Cardiac muscle cell (in vitro differentiated cells and primary cell): Measurements from ENCODE around the gene PRRG3. TPM values are rescaled to one million over a fixed set of nuclear protein-coding genes. Genes with fewer than 3 reads are reported as not detected.

Source experiments
- DNase-seq, 2 donors: peaks; one replicate each; pipeline versions ENCODE4 v3.0.0 to v3.0.0-alpha.2; 2010 to 2017; ENCODE audit warnings: low read depth in 1 of 2, low spot score in 1 of 2
- H3K27ac ChIP-seq: fragments of 200-600 bp; sonication (generic); 2 replicates; pipeline ENCODE4 v1.5.1; 2016
- H3K27me3 ChIP-seq: fragments of 200-600 bp; sonication (generic); 2 replicates; pipeline ENCODE4 v1.6.0; 2016; ENCODE audit warnings: control low read depth
- H3K36me3 ChIP-seq: fragments of 200-600 bp; sonication (generic); 2 replicates; pipeline ENCODE4 v1.5.1; 2016; ENCODE audit warnings: control low read depth
- H3K4me1 ChIP-seq: fragments of 200-600 bp; sonication (generic); 2 replicates; pipeline ENCODE4 v1.8.1; 2017; ENCODE audit warnings: low read depth, mild to moderate bottlenecking, mixed run types
- H3K4me3 ChIP-seq: fragments of 200-600 bp; sonication (generic); 2 replicates; pipeline ENCODE4 v1.5.1; 2016; ENCODE audit warnings: mild to moderate bottlenecking
- H3K9me3 ChIP-seq: fragments of 200-600 bp; sonication (generic); 2 replicates; pipeline ENCODE4 v1.5.1; 2017; ENCODE audit warnings: low read depth, mild to moderate bottlenecking, control low read depth
- polyA plus RNA-seq: library from polyadenylated mRNA; unstranded; fragments of >200 nt; fragmentation: Nextera tagmentation; extraction: Ambion mirVana; gene quantifications from 2 replicates; pipeline ENCODE4 v1.2.1, GENCODE V29; 2016
- total RNA-seq: library from RNA; depleted of rRNA; stranded (reverse); fragments of >200 nt; gene quantifications from 2 replicates; pipeline ENCODE4 v1.2.3, GENCODE V29; 2016
- TF ChIP-seq, protein P1 (sequence below): IDR thresholded peaks from 2 replicates; pipeline ENCODE4 v1.5.1; 2012; ENCODE audit warnings: low read depth, mild to moderate bottlenecking, low read length

Gene PRRG3
- total and polyA plus RNA-seq, 2 experiments from 2014 or later: 5.6 to 10.6 TPM

DNA sequence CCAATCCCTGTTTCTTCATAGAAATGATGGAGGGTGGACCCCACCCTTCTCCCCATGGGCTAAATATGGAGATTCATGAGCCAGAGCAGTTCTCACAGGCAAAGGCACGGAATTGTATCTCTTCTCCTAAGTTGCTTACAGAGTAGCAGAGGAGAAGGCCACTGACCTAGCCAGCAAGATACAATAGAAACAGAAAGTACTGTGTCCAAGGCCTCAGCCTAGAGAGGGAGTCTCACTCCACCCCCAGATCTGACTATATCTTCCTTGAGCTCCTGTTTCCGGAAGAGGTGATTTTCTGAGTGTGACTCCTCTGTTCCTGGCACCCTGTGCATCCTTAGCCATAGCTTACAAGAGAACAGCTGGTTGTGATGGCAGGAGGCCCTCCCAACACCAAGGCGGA is 20.5 kb downstream of the PRRG3 start, which contains the start of gene FATE1:
FATE1 (plus strand) TSS at position 284 of the 400 bp plus-strand sequence; CDS start at position 369, 85 bp downstream.
- H3K36me3 ChIP-seq: no peaks in the 10 kb centered on the region
- no peak within 1 kb of the TSS for H3K4me3 ChIP-seq
- H3K27me3 ChIP-seq: no peaks in the 10 kb centered on the region
- H3K4me1 ChIP-seq: no peaks in the 10 kb centered on the region
- DNase-seq: no peak
- no peak within 1 kb of the TSS for H3K27ac ChIP-seq
- TF ChIP-seq, protein P1, sequence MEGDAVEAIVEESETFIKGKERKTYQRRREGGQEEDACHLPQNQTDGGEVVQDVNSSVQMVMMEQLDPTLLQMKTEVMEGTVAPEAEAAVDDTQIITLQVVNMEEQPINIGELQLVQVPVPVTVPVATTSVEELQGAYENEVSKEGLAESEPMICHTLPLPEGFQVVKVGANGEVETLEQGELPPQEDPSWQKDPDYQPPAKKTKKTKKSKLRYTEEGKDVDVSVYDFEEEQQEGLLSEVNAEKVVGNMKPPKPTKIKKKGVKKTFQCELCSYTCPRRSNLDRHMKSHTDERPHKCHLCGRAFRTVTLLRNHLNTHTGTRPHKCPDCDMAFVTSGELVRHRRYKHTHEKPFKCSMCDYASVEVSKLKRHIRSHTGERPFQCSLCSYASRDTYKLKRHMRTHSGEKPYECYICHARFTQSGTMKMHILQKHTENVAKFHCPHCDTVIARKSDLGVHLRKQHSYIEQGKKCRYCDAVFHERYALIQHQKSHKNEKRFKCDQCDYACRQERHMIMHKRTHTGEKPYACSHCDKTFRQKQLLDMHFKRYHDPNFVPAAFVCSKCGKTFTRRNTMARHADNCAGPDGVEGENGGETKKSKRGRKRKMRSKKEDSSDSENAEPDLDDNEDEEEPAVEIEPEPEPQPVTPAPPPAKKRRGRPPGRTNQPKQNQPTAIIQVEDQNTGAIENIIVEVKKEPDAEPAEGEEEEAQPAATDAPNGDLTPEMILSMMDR: no peak
- H3K9me3 ChIP-seq: no peaks in the 10 kb centered on the region

DNA sequence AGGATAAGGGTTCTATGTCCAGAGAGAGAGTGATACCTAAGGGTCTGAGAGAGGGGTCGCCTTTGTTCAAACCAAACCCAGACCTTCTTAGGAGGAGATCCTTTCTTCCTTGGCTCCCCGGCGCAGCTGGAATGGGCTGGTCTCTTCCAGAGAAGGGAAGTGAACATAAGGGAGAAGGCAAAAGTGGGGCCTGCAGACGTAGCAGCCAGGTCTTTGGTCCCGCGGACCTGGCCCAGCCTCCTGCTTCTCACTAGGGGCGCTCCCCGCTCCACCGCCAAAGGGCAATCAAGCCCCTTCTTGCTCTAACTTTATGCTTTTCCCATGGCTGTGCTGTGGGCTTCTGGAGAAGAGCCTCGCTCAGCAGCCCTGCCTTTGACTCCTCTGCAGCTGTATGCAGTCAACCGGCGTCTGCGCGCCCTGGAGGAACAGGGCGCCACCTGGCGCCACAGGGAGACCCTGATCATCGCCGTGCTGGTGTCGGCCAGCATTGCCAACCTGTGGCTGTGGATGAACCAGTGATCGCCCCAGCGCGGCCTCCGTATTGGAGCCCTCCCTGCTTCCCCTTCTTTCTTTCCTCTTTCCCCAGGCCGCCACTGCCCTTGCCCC is 27.1 kb downstream of the PRRG3 start:
- TF ChIP-seq, protein P1: peak; percentile 46
- no peaks in the 10 kb centered on the region for H3K27me3 ChIP-seq
- H3K4me1 ChIP-seq: no peaks in the 10 kb centered on the region
- H3K9me3 ChIP-seq: no peaks in the 10 kb centered on the region
- H3K27ac ChIP-seq: no peak overlapping the region
- H3K36me3 ChIP-seq: no peaks in the 10 kb centered on the region
- H3K4me3 ChIP-seq: no peak overlapping the region
- DNase-seq: peak; percentile 34 to 73

- no peaks in the 10 kb centered on the region for H3K4me1 ChIP-seq
- TF ChIP-seq, protein P1: no peak
- H3K27me3 ChIP-seq: no peaks in the 10 kb centered on the region
- H3K4me3 ChIP-seq: no peak overlapping the region
- no peak for DNase-seq
- no peak overlapping the region for H3K27ac ChIP-seq
- H3K9me3 ChIP-seq: no peaks in the 10 kb centered on the region
- no peaks in the 10 kb centered on the region for H3K36me3 ChIP-seq
These were observed 28.0 kb downstream of the PRRG3 start for GRCh38 chrX:151723156-151723760.

- H3K27ac ChIP-seq: no peak overlapping the region
- no peaks in the 10 kb centered on the region for H3K27me3 ChIP-seq
- H3K9me3 ChIP-seq: no peaks in the 10 kb centered on the region
- no peaks in the 10 kb centered on the region for H3K36me3 ChIP-seq
- H3K4me1 ChIP-seq: no peaks in the 10 kb centered on the region
- no peak overlapping the region for H3K4me3 ChIP-seq
- TF ChIP-seq, protein P1: no peak
- no peak for DNase-seq
These were observed 29.5 kb downstream of the PRRG3 start for GRCh38 chrX:151724563-151725337.

GRCh38 chrX:151725338-151725614 is 30.0 kb downstream of the PRRG3 start:
- Histone ChIP-seq H3K36me3 (no peaks in the 10 kb centered on the region), H3K27me3 (no peaks in the 10 kb centered on the region), H3K4me1 (no peaks in the 10 kb centered on the region), H3K9me3 (no peaks in the 10 kb centered on the region), H3K27ac (no peak overlapping the region), H3K4me3 (no peak overlapping the region)
- TF ChIP-seq, protein P1: no peak
- DNase-seq: no peak
